CD8-positive, alpha-beta memory T cell (primary cell): ENCODE data around the gene RBM28. TPM values are rescaled to one million over a fixed set of nuclear protein-coding genes. Genes with fewer than 3 reads are reported as not detected.

ENCODE experiments used
- CTCF ChIA-PET: fragments of 350-600 bp; sonication (Branson Sonifier 250); formaldehyde crosslinking; loops from one replicate; lab custom pipeline; 2021; ENCODE audit warnings: antibody characterized with exemption; lab: Charles Lee
- POLR2A ChIA-PET: fragments of 350-600 bp; sonication (Branson Sonifier 250); formaldehyde crosslinking; loops from one replicate; lab custom pipeline; 2021; ENCODE audit warnings: antibody characterized with exemption; lab: Charles Lee
- DNase-seq, 5 donors: peaks; one replicate each; pipeline versions ENCODE4 v3.0.0 to v3.0.0-alpha.2; 2020 to 2022; ENCODE audit warnings: mixed read lengths in 1 of 5
- H3K27ac ChIP-seq: one replicate; pipeline ENCODE4 v1.7.0; 2013; ENCODE audit warnings: low read depth, mild to moderate bottlenecking, low read length, moderate library complexity
- H3K27me3 ChIP-seq: 2 replicates; pipeline ENCODE4 v1.7.0; 2013; ENCODE audit warnings: low read length, mild to moderate bottlenecking; ENCODE audit not compliant: insufficient read depth, poor library complexity, severe bottlenecking
- H3K36me3 ChIP-seq: 2 replicates; pipeline ENCODE4 v1.7.0; 2013; ENCODE audit warnings: mild to moderate bottlenecking, low read length, moderate library complexity; ENCODE audit not compliant: insufficient read depth
- H3K4me1 ChIP-seq: 2 replicates; pipeline ENCODE4 v1.7.0; 2013; ENCODE audit warnings: mild to moderate bottlenecking, low read length, moderate library complexity; ENCODE audit not compliant: insufficient read depth
- H3K4me3 ChIP-seq: 2 replicates; pipeline ENCODE4 v1.7.0; 2013; ENCODE audit warnings: mild to moderate bottlenecking, low read length
- H3K9me3 ChIP-seq: 2 replicates; pipeline ENCODE4 v1.7.0; 2013; ENCODE audit warnings: mild to moderate bottlenecking, low read length
- H3K27ac Mint-ChIP-seq, 8 donors: one replicate each; pipeline ENCODE4 v1.8.0; 2020 to 2021; ENCODE audit warnings: mixed read lengths in 8 of 8, mild to moderate bottlenecking in 6 of 8, inconsistent platforms in 3 of 8, moderate library complexity in 3 of 8
- H3K27me3 Mint-ChIP-seq, 2 donors: one replicate each; pipeline ENCODE4 v1.8.0; 2020 to 2021; ENCODE audit warnings: mixed read lengths in 2 of 2, mild to moderate bottlenecking in 1 of 2, moderate library complexity in 1 of 2
- H3K36me3 Mint-ChIP-seq, 3 donors: one replicate each; pipeline ENCODE4 v1.8.0; 2020 to 2021; ENCODE audit warnings: mixed read lengths in 3 of 3, inconsistent platforms in 1 of 3, mild to moderate bottlenecking in 1 of 3
- H3K4me1 Mint-ChIP-seq, 3 donors: one replicate each; pipeline ENCODE4 v1.8.0; 2020 to 2021; ENCODE audit warnings: mixed read lengths in 3 of 3, inconsistent platforms in 1 of 3, mild to moderate bottlenecking in 1 of 3
- H3K4me3 Mint-ChIP-seq, 7 donors: one replicate each; pipeline ENCODE4 v1.8.0; 2020 to 2021; ENCODE audit warnings: mixed read lengths in 7 of 7, mild to moderate bottlenecking in 6 of 7, moderate library complexity in 4 of 7, inconsistent platforms in 2 of 7
- H3K9me3 Mint-ChIP-seq, 5 donors: one replicate each; pipeline ENCODE4 v1.8.0; 2020 to 2022; ENCODE audit warnings: mixed read lengths in 5 of 5, mild to moderate bottlenecking in 3 of 5, moderate library complexity in 2 of 5, inconsistent platforms in 1 of 5
- polyA plus RNA-seq: library from polyadenylated mRNA; unstranded; fragments of 300-500 nt; fragmentation: Illumina TruSeq; gene quantifications from one replicate; pipeline ENCODE4 v1.2.3, GENCODE V29; 2021
- total RNA-seq, 2 experiments: library from RNA; stranded (reverse); gene quantifications; one replicate each; pipeline ENCODE4 v1.2.3, GENCODE V29; 2021

The RBM28 gene
- total and polyA plus RNA-seq, 3 experiments from 2014 or later = 10.0 to 77.8 (median 77.7) TPM

DNA sequence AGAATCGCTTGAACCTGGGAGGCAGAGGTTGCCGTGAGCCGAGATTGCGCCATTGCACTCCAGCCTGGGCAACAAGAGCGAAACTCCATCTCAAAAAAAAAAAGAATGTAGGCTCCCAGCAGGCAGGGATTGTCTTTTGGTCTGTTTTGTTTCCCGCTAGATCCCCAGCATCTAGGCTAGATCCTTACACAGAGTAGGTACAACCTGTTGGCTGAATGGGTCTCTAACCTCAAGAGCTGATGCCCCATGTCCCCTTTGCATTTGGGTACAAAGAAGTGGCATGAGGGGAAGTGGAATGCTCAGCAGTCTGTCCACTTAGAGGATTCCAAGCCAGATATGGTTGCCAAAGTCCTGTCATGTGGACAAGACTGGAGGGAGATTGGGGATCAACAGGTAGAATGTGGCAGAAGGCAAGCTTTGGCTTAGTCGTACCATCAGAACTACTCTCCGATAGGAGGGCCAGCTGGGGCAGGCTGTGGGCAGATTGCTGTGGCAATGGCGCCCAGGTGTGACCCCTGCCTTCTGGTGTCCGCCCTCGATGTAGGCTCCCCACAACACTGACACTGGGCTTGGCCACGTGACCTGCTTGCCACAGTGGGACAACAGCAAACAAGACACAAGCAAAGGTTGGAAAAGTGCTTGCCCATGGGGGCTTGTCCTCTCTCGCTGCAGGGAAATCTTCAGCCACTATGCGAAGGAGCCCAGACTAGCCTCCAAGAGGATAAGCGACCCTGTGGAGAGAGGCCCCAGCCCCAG, 81.3 kb downstream of the RBM28 start:
- peaks cover 7% of the 10 kb centered on the region for H3K27me3 ChIP-seq
- Mint-ChIP-seq H3K27ac (no peak overlapping the region), H3K36me3 (peaks cover 0 to 2% (median 0%) of the 10 kb centered on the region in 3 donors), H3K9me3 (no peaks in the 10 kb centered on the region), H3K4me1 (no peaks in the 10 kb centered on the region), H3K27me3 (peaks cover 5 to 25% of the 10 kb centered on the region in 2 donors), H3K4me3 (no peak overlapping the region)
- no peak for DNase-seq
- no peak overlapping the region for H3K4me3 ChIP-seq
- H3K27ac ChIP-seq = no peak overlapping the region
- H3K36me3 ChIP-seq = no peaks in the 10 kb centered on the region
- ChIA-PET CTCF (no interaction called here), POLR2A (no interaction called here)
- H3K4me1 ChIP-seq = no peaks in the 10 kb centered on the region
- no peaks in the 10 kb centered on the region for H3K9me3 ChIP-seq

DNA sequence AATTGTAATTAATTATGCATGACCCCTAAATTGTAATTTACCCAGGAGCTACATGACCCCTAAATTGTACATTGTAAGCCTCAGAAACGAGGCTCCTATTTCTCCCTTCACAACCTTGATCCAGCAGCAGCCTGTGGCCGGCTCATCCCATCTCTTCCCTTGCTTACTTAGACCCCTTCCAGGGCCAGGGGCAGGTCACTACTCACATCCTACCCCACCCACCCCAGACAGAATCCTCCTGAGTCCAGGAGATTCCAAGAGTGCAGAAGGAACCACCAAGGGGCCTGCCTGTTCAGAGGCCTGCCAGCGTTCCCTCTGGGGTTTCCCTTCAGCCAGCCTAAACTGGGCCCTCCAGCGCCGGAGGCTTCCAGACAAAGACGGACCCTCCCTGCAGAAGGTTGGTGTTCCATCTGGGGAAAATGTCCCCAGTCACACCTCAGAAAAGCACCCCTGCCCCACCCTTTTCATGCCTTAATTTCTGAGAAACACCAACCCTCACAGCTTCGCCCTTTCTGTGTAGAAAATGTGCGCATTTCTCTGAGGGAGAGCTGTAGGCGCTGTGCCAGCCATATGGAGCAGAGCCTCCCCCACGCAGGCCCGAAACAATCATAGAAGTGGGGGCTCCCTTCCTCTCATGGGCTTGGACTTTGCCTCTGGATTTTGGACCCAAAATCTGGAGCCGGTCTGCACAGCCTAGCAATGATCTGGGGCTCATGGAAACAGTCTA, 83.5 kb downstream of the RBM28 start:
- Mint-ChIP-seq H3K4me1 (no peaks in the 10 kb centered on the region), H3K27ac (no peak overlapping the region), H3K27me3 (peaks cover 10 to 12% of the 10 kb centered on the region in 2 donors), H3K4me3 (no peak overlapping the region), H3K36me3 (peaks cover 0 to 2% (median 0%) of the 10 kb centered on the region in 3 donors), H3K9me3 (no peaks in the 10 kb centered on the region)
- no peaks in the 10 kb centered on the region for H3K27me3 ChIP-seq
- CTCF ChIA-PET = no interaction called here
- no peak for DNase-seq
- no peak overlapping the region for H3K27ac ChIP-seq
- POLR2A ChIA-PET = no interaction called here
- no peak overlapping the region for H3K4me3 ChIP-seq
- H3K9me3 ChIP-seq = no peaks in the 10 kb centered on the region
- H3K36me3 ChIP-seq = no peaks in the 10 kb centered on the region
- H3K4me1 ChIP-seq = no peaks in the 10 kb centered on the region

GRCh38 chr7:128259131-128260061, 84.3 kb downstream of the RBM28 start:
- H3K36me3 Mint-ChIP-seq = peaks cover 0 to 2% (median 0%) of the 10 kb centered on the region in 3 donors
- Histone ChIP-seq H3K27ac (no peak overlapping the region), H3K27me3 (no peaks in the 10 kb centered on the region), H3K4me3 (no peak overlapping the region), H3K36me3 (no peaks in the 10 kb centered on the region), H3K9me3 (no peaks in the 10 kb centered on the region), H3K4me1 (no peaks in the 10 kb centered on the region)
- ChIA-PET POLR2A (no interaction called here), CTCF (no interaction called here)
- no peak overlapping the region for H3K4me3 Mint-ChIP-seq
- H3K27me3 Mint-ChIP-seq = peaks cover 10 to 12% of the 10 kb centered on the region in 2 donors
- H3K9me3 Mint-ChIP-seq = no peaks in the 10 kb centered on the region
- no peak for DNase-seq
- peak overlapping the region in 2 of 8 donors; percentile 38 to 44 for H3K27ac Mint-ChIP-seq
- no peaks in the 10 kb centered on the region for H3K4me1 Mint-ChIP-seq

GRCh38 chr7:128257458-128257857, 86.2 kb downstream of the RBM28 start:
- H3K36me3 ChIP-seq = no peaks in the 10 kb centered on the region
- DNase-seq = no peak
- no peak overlapping the region for H3K27ac ChIP-seq
- Mint-ChIP-seq H3K36me3 (peaks cover 0 to 2% (median 0%) of the 10 kb centered on the region in 3 donors), H3K4me1 (no peaks in the 10 kb centered on the region), H3K27me3 (peaks cover 6 to 8% of the 10 kb centered on the region in 2 donors), H3K4me3 (no peak overlapping the region), H3K27ac (no peak overlapping the region), H3K9me3 (no peaks in the 10 kb centered on the region)
- H3K4me3 ChIP-seq = no peak overlapping the region
- ChIA-PET POLR2A (no interaction called here), CTCF (no interaction called here)
- no peaks in the 10 kb centered on the region for H3K9me3 ChIP-seq
- H3K27me3 ChIP-seq = no peaks in the 10 kb centered on the region
- H3K4me1 ChIP-seq = no peaks in the 10 kb centered on the region

- CTCF ChIA-PET = no interaction called here
- H3K4me3 Mint-ChIP-seq = no peak overlapping the region
- H3K27me3 ChIP-seq = no peaks in the 10 kb centered on the region
- H3K9me3 Mint-ChIP-seq = no peaks in the 10 kb centered on the region
- H3K4me1 ChIP-seq = no peaks in the 10 kb centered on the region
- no peak overlapping the region for H3K4me3 ChIP-seq
- no peak for DNase-seq
- no peaks in the 10 kb centered on the region for H3K4me1 Mint-ChIP-seq
- peaks cover 0 to 4% (median 0%) of the 10 kb centered on the region in 3 donors for H3K36me3 Mint-ChIP-seq
- H3K27me3 Mint-ChIP-seq = peaks cover 6 to 8% of the 10 kb centered on the region in 2 donors
- no peaks in the 10 kb centered on the region for H3K9me3 ChIP-seq
- H3K27ac ChIP-seq = no peak overlapping the region
- POLR2A ChIA-PET = no interaction called here
- H3K36me3 ChIP-seq = no peaks in the 10 kb centered on the region
- H3K27ac Mint-ChIP-seq = no peak overlapping the region
Measured at GRCh38 chr7:128255271-128255670, 88.4 kb downstream of the RBM28 start.

DNA sequence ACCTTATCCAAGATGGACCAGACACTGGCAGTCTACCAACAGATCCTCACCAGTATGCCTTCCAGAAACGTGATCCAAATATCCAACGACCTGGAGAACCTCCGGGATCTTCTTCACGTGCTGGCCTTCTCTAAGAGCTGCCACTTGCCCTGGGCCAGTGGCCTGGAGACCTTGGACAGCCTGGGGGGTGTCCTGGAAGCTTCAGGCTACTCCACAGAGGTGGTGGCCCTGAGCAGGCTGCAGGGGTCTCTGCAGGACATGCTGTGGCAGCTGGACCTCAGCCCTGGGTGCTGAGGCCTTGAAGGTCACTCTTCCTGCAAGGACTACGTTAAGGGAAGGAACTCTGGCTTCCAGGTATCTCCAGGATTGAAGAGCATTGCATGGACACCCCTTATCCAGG, 89.2 kb downstream of the RBM28 start:
- no peak for DNase-seq
- Mint-ChIP-seq H3K27ac (no peak overlapping the region), H3K9me3 (no peaks in the 10 kb centered on the region), H3K4me3 (no peak overlapping the region), H3K27me3 (peaks cover 8 to 11% of the 10 kb centered on the region in 2 donors), H3K4me1 (no peaks in the 10 kb centered on the region), H3K36me3 (peaks cover 0 to 4% (median 0%) of the 10 kb centered on the region in 3 donors)
- POLR2A ChIA-PET = no interaction called here
- Histone ChIP-seq H3K27ac (no peak overlapping the region), H3K4me3 (no peak overlapping the region), H3K36me3 (no peaks in the 10 kb centered on the region), H3K9me3 (no peaks in the 10 kb centered on the region), H3K4me1 (no peaks in the 10 kb centered on the region), H3K27me3 (no peaks in the 10 kb centered on the region)
- CTCF ChIA-PET = no interaction called here

DNA sequence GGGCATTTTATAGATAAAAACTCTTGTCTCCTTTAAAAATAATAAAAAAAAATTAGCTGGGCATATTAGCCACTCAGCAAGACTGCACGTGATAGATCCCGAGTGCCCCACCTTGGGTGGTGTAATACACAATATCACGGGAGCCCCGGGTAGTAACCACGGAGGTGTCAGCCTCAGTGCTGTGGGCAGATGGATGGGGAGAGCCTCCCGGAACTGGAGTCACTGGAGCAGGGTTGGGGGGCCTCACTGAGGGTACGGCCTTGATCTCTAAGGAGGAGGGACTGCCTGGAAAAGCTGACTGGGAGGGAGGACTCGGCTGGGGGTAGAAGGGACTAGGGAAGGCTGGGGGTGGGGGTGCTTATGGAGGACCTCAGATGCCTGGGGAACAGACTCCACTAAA, 90.0 kb downstream of the RBM28 start:
- H3K9me3 ChIP-seq = no peaks in the 10 kb centered on the region
- ChIA-PET POLR2A (no interaction called here), CTCF (no interaction called here)
- H3K27ac ChIP-seq = no peak overlapping the region
- H3K36me3 Mint-ChIP-seq = peaks cover 0 to 2% (median 0%) of the 10 kb centered on the region in 3 donors
- H3K4me1 ChIP-seq = no peaks in the 10 kb centered on the region
- H3K27me3 ChIP-seq = no peaks in the 10 kb centered on the region
- H3K9me3 Mint-ChIP-seq = no peaks in the 10 kb centered on the region
- no peak overlapping the region for H3K4me3 ChIP-seq
- H3K4me3 Mint-ChIP-seq = no peak overlapping the region
- DNase-seq = no peak
- no peaks in the 10 kb centered on the region for H3K4me1 Mint-ChIP-seq
- no peak overlapping the region for H3K27ac Mint-ChIP-seq
- peaks cover 5 to 8% of the 10 kb centered on the region in 2 donors for H3K27me3 Mint-ChIP-seq
- H3K36me3 ChIP-seq = no peaks in the 10 kb centered on the region
